ENCODE measurements around the gene NDUFAF5. TPM values are rescaled to one million over a fixed set of nuclear protein-coding genes. Genes with fewer than 3 reads are reported as not detected.
"Not testable (repeated sequence)": the region's sequence is repeated elsewhere in the genome, so short reads cannot be mapped to it uniquely, and the experiment has no call there.

NDUFAF5 gene
- total and polyA plus RNA-seq, 2 donors, result 24.9 to 42.8 TPM

GRCh38 chr20:13745784-13746183 is 39.0 kb upstream of the NDUFAF5 start:
- Histone ChIP-seq H3K4me1 (ENCODE audit: control insufficient read depth in 2 of 2, insufficient read depth in 2 of 2, low read length in 2 of 2) (no peaks in the 10 kb centered on the region), H3K36me3 (ENCODE audit: control insufficient read depth in 2 of 2, insufficient read depth in 2 of 2, low read length in 1 of 2) (peaks cover 5 to 16% of the 10 kb centered on the region in 2 donors), H3K9me3 (ENCODE audit: control insufficient read depth in 2 of 2, insufficient read depth in 1 of 2, low read length in 1 of 2) (no peaks in the 10 kb centered on the region), H3K27ac (ENCODE audit: low read depth in 1 of 2, low read length in 1 of 2) (no peak overlapping the region), H3K4me3 (ENCODE audit: low read length in 2 of 2) (no peak overlapping the region), H3K27me3 (ENCODE audit: control insufficient read depth in 2 of 2, insufficient read depth in 1 of 2, low read length in 1 of 2) (no peaks in the 10 kb centered on the region)
- DNase-seq (ENCODE audit: low read depth in 6 of 9, low spot score in 9 of 9), result no peak
- 64% methylated on average over 2 of the region's 2 CpGs for WGBS

DNA sequence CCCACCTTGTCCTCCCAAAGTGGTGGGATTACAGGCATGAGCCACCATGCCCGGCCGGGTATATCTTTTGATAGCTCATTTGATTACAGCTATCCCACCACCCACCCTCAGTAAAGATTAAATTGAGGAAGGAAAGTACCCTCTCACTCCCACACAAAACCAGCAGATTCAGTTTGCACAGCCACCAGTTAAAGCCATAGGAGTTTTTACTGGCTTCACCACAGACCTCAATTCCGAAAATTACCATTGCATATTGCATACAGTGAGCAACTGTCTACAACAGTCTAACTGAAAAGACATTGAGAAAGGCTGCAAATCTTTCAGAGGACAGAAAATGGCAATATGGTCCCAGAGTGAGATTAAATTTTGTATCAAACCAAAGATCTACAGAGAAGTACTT is 35.0 kb upstream of the NDUFAF5 start:
- no peaks in the 10 kb centered on the region for H3K4me1 ChIP-seq (ENCODE audit: control insufficient read depth in 2 of 2, insufficient read depth in 2 of 2, low read length in 2 of 2)
- no peak for DNase-seq (ENCODE audit: low read depth in 6 of 9, low spot score in 9 of 9)
- H3K4me3 ChIP-seq (ENCODE audit: low read length in 2 of 2), result no peak overlapping the region
- H3K27me3 ChIP-seq (ENCODE audit: control insufficient read depth in 2 of 2, insufficient read depth in 1 of 2, low read length in 1 of 2), result no peaks in the 10 kb centered on the region
- WGBS, result 96% methylated on average over 3 of the region's 3 CpGs
- no peaks in the 10 kb centered on the region for H3K9me3 ChIP-seq (ENCODE audit: control insufficient read depth in 2 of 2, insufficient read depth in 1 of 2, low read length in 1 of 2)
- peaks cover 0 to 22% of the 10 kb centered on the region in 2 donors for H3K36me3 ChIP-seq (ENCODE audit: control insufficient read depth in 2 of 2, insufficient read depth in 2 of 2, low read length in 1 of 2)
- no peak overlapping the region for H3K27ac ChIP-seq (ENCODE audit: low read depth in 1 of 2, low read length in 1 of 2)

GRCh38 chr20:13753436-13754036 is 31.3 kb upstream of the NDUFAF5 start:
- Histone ChIP-seq H3K4me3 (ENCODE audit: low read length in 2 of 2) (no peak overlapping the region), H3K4me1 (ENCODE audit: control insufficient read depth in 2 of 2, insufficient read depth in 2 of 2, low read length in 2 of 2) (no peaks in the 10 kb centered on the region), H3K9me3 (ENCODE audit: control insufficient read depth in 2 of 2, insufficient read depth in 1 of 2, low read length in 1 of 2) (no peaks in the 10 kb centered on the region), H3K27me3 (ENCODE audit: control insufficient read depth in 2 of 2, insufficient read depth in 1 of 2, low read length in 1 of 2) (no peaks in the 10 kb centered on the region), H3K27ac (ENCODE audit: low read depth in 1 of 2, low read length in 1 of 2) (no peak overlapping the region), H3K36me3 (ENCODE audit: control insufficient read depth in 2 of 2, insufficient read depth in 2 of 2, low read length in 1 of 2) (peaks cover 0 to 31% of the 10 kb centered on the region in 2 donors)
- WGBS, result 100% methylated on average over 2 of the region's 2 CpGs
- no peak for DNase-seq (ENCODE audit: low read depth in 6 of 9, low spot score in 9 of 9)

DNA sequence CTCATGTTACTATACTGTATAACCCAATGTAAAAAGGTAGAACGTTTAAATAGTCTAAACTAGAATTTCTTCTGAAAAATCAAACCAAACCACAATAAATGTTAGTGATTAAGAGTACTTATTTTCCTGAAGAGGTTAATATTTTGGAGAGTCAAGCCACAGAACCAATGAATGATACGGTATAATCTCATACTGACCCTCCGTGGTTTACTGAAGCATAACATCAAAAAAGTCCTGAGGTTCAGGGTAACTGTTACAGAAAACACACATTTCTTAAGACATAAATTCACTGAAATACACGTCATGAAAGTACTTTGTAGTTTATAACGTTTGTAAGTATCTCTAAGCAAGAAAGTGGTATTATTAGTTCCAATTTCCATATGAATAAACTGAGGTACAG is 29.0 kb upstream of the NDUFAF5 start:
- no peak overlapping the region for H3K4me3 ChIP-seq (ENCODE audit: low read length in 2 of 2)
- 74% methylated on average over 5 of the region's 5 CpGs for WGBS
- no peaks in the 10 kb centered on the region for H3K27me3 ChIP-seq (ENCODE audit: control insufficient read depth in 2 of 2, insufficient read depth in 1 of 2, low read length in 1 of 2)
- no peak for DNase-seq (ENCODE audit: low read depth in 6 of 9, low spot score in 9 of 9)
- no peaks in the 10 kb centered on the region for H3K4me1 ChIP-seq (ENCODE audit: control insufficient read depth in 2 of 2, insufficient read depth in 2 of 2, low read length in 2 of 2)
- no peak overlapping the region for H3K27ac ChIP-seq (ENCODE audit: low read depth in 1 of 2, low read length in 1 of 2)
- H3K36me3 ChIP-seq (ENCODE audit: control insufficient read depth in 2 of 2, insufficient read depth in 2 of 2, low read length in 1 of 2), result peaks cover 0 to 23% of the 10 kb centered on the region in 2 donors
- no peaks in the 10 kb centered on the region for H3K9me3 ChIP-seq (ENCODE audit: control insufficient read depth in 2 of 2, insufficient read depth in 1 of 2, low read length in 1 of 2)

DNA sequence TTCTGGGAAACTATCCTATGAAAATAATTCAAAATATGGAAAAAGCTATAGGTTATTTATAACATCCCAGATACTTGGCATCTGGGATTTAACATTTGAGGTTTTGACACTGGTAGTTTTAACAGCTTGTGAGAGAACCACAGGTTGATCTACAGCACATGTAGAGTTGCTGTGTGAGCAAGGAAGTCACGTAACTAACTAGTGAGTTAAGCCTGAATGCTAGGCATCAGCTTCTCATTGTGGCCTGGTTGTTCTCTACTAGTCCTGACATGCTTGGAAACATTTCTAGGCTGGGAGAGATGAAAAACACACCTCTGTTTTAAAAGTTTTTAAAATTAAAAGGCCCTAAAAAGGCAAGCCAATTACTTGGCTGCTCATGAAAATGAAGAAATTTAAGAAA is 28.3 kb upstream of the NDUFAF5 start:
- H3K27me3 ChIP-seq (ENCODE audit: control insufficient read depth in 2 of 2, insufficient read depth in 1 of 2, low read length in 1 of 2), result no peaks in the 10 kb centered on the region
- DNase-seq (ENCODE audit: low read depth in 6 of 9, low spot score in 9 of 9), result no peak
- H3K36me3 ChIP-seq (ENCODE audit: control insufficient read depth in 2 of 2, insufficient read depth in 2 of 2, low read length in 1 of 2), result peaks cover 0 to 19% of the 10 kb centered on the region in 2 donors
- no peaks in the 10 kb centered on the region for H3K9me3 ChIP-seq (ENCODE audit: control insufficient read depth in 2 of 2, insufficient read depth in 1 of 2, low read length in 1 of 2)
- no peak overlapping the region for H3K27ac ChIP-seq (ENCODE audit: low read depth in 1 of 2, low read length in 1 of 2)
- no peak overlapping the region for H3K4me3 ChIP-seq (ENCODE audit: low read length in 2 of 2)
- no peaks in the 10 kb centered on the region for H3K4me1 ChIP-seq (ENCODE audit: control insufficient read depth in 2 of 2, insufficient read depth in 2 of 2, low read length in 2 of 2)
- WGBS, result 89% methylated on average over 1 of the region's 1 CpG

DNA sequence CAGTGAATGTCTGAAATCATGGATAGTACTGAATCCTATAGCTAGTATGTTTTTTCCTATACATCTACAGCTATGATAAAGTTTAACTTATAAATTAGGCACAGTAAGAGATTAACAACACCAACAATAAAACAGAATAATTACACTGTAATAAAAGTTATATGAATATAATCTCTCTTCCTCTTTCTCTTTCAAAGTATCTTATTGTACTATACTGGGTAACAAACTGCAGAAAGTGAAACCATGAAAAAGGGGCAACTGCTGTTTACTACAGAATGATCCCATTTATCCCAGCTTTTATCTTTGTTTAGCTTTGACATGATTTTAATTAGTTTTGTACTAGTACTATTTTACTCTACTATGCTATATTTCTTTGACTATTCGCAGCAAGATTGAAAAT is 25.9 kb upstream of the NDUFAF5 start:
- Histone ChIP-seq H3K4me1 (ENCODE audit: control insufficient read depth in 2 of 2, insufficient read depth in 2 of 2, low read length in 2 of 2) (no peaks in the 10 kb centered on the region), H3K27me3 (ENCODE audit: control insufficient read depth in 2 of 2, insufficient read depth in 1 of 2, low read length in 1 of 2) (no peaks in the 10 kb centered on the region), H3K36me3 (ENCODE audit: control insufficient read depth in 2 of 2, insufficient read depth in 2 of 2, low read length in 1 of 2) (peaks cover 0 to 17% of the 10 kb centered on the region in 2 donors), H3K9me3 (ENCODE audit: control insufficient read depth in 2 of 2, insufficient read depth in 1 of 2, low read length in 1 of 2) (no peaks in the 10 kb centered on the region), H3K27ac (ENCODE audit: low read depth in 1 of 2, low read length in 1 of 2) (no peak overlapping the region), H3K4me3 (ENCODE audit: low read length in 2 of 2) (no peak overlapping the region)
- 100% methylated on average over 1 of the region's 1 CpG for WGBS
- no peak for DNase-seq (ENCODE audit: low read depth in 6 of 9, low spot score in 9 of 9)

- H3K36me3 ChIP-seq (ENCODE audit: control insufficient read depth in 2 of 2, insufficient read depth in 2 of 2, low read length in 1 of 2), result peaks cover 10 to 14% of the 10 kb centered on the region in 2 donors
- H3K27me3 ChIP-seq (ENCODE audit: control insufficient read depth in 2 of 2, insufficient read depth in 1 of 2, low read length in 1 of 2); H3K27ac ChIP-seq (ENCODE audit: low read depth in 1 of 2, low read length in 1 of 2); H3K4me3 ChIP-seq (ENCODE audit: low read length in 2 of 2); DNase-seq (ENCODE audit: low read depth in 6 of 9, low spot score in 9 of 9); H3K9me3 ChIP-seq (ENCODE audit: control insufficient read depth in 2 of 2, insufficient read depth in 1 of 2, low read length in 1 of 2); H3K4me1 ChIP-seq (ENCODE audit: control insufficient read depth in 2 of 2, insufficient read depth in 2 of 2, low read length in 2 of 2): not testable (repeated sequence)
- WGBS, result 98% methylated on average over 33 of the region's 33 CpGs
Measured at GRCh38 chr20:13760451-13760946, 24.3 kb upstream of the NDUFAF5 start.

DNA sequence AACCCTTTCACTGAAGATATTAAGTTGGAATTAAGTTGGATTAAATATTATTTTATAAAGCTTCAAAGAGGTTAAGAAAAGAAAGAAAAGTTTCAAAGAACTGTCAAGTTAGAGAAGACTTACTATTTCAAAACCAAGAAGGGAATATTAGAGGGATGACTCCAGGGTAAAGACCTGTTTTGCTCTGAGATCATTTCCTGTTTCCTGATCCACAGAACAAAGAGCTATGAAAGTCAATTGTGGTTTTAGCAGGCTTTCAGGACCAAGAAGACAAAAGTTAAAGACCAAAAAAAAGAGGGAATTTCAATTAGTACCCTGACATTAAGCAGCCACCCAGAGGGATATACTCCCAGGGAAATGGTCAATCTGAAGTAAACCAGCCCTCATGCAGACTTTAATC is 19.5 kb upstream of the NDUFAF5 start:
- Histone ChIP-seq H3K27me3 (ENCODE audit: control insufficient read depth in 2 of 2, insufficient read depth in 1 of 2, low read length in 1 of 2) (no peaks in the 10 kb centered on the region), H3K27ac (ENCODE audit: low read depth in 1 of 2, low read length in 1 of 2) (no peak overlapping the region), H3K9me3 (ENCODE audit: control insufficient read depth in 2 of 2, insufficient read depth in 1 of 2, low read length in 1 of 2) (no peaks in the 10 kb centered on the region), H3K4me3 (ENCODE audit: low read length in 2 of 2) (no peak overlapping the region), H3K36me3 (ENCODE audit: control insufficient read depth in 2 of 2, insufficient read depth in 2 of 2, low read length in 1 of 2) (peaks cover 26 to 32% of the 10 kb centered on the region in 2 donors), H3K4me1 (ENCODE audit: control insufficient read depth in 2 of 2, insufficient read depth in 2 of 2, low read length in 2 of 2) (peaks cover 0 to 2% of the 10 kb centered on the region in 2 donors)
- DNase-seq (ENCODE audit: low read depth in 6 of 9, low spot score in 9 of 9), result no peak

GRCh38 chr20:13765868-13766416 is 18.9 kb upstream of the NDUFAF5 start:
- WGBS, result 98% methylated on average over 1 of the region's 1 CpG
- no peak for DNase-seq (ENCODE audit: low read depth in 6 of 9, low spot score in 9 of 9)
- H3K36me3 ChIP-seq (ENCODE audit: control insufficient read depth in 2 of 2, insufficient read depth in 2 of 2, low read length in 1 of 2), result peaks cover 27 to 38% of the 10 kb centered on the region in 2 donors
- H3K4me3 ChIP-seq (ENCODE audit: low read length in 2 of 2), result no peak overlapping the region
- no peaks in the 10 kb centered on the region for H3K9me3 ChIP-seq (ENCODE audit: control insufficient read depth in 2 of 2, insufficient read depth in 1 of 2, low read length in 1 of 2)
- H3K4me1 ChIP-seq (ENCODE audit: control insufficient read depth in 2 of 2, insufficient read depth in 2 of 2, low read length in 2 of 2), result peaks cover 0 to 3% of the 10 kb centered on the region in 2 donors
- H3K27ac ChIP-seq (ENCODE audit: low read depth in 1 of 2, low read length in 1 of 2), result no peak overlapping the region
- H3K27me3 ChIP-seq (ENCODE audit: control insufficient read depth in 2 of 2, insufficient read depth in 1 of 2, low read length in 1 of 2), result no peaks in the 10 kb centered on the region

Data from thymus (tissue), 11 donors.